SW 1271 (cell line): ENCODE measurements around the gene SIRPB1.
"Not testable (repeated sequence)": the region's sequence is repeated elsewhere in the genome, so short reads cannot be mapped to it uniquely, and the experiment has no call there.

ENCODE experiments used
- DNase-seq, 2 experiments: peaks; one replicate each; lab custom pipeline; 2025; lab: John Stamatoyannopoulos, UW

Gene SIRPB1

GRCh38 chr20:1636621-1637020 is 16.8 kb upstream of the SIRPB1 start:
- no peak for DNase-seq

- no peak for DNase-seq
Measured at GRCh38 chr20:1635291-1635979, 15.6 kb upstream of the SIRPB1 start.

GRCh38 chr20:1633535-1633934 is 13.7 kb upstream of the SIRPB1 start:
- no peak for DNase-seq

GRCh38 chr20:1632178-1632577 is 12.4 kb upstream of the SIRPB1 start:
- no peak for DNase-seq

- no peak for DNase-seq
Measured at GRCh38 chr20:1631309-1632151, 11.7 kb upstream of the SIRPB1 start.

GRCh38 chr20:1630186-1630585 is 10.4 kb upstream of the SIRPB1 start:
- DNase-seq: no peak

- no peak for DNase-seq
Measured at GRCh38 chr20:1629321-1629720, 9.5 kb upstream of the SIRPB1 start.

- DNase-seq: no peak
Measured at GRCh38 chr20:1628621-1629020, 8.8 kb upstream of the SIRPB1 start.

- no peak for DNase-seq
Measured at GRCh38 chr20:1627200-1627550, 7.4 kb upstream of the SIRPB1 start.

- no peak for DNase-seq
Measured at GRCh38 chr20:1626528-1627199, 6.9 kb upstream of the SIRPB1 start.

- no peak for DNase-seq
Measured at GRCh38 chr20:1625083-1625690, 5.4 kb upstream of the SIRPB1 start.

- no peak for DNase-seq
Measured at GRCh38 chr20:1623501-1624205, 3.8 kb upstream of the SIRPB1 start.

GRCh38 chr20:1622450-1622849 is 2.6 kb upstream of the SIRPB1 start:
- DNase-seq: no peak

- no peak for DNase-seq
Measured at GRCh38 chr20:1621316-1621715, 1.5 kb upstream of the SIRPB1 start.

GRCh38 chr20:1618954-1619540 is 762 bp downstream of the SIRPB1 start:
- DNase-seq: no peak

GRCh38 chr20:1618479-1618878 is 1.3 kb downstream of the SIRPB1 start:
- no peak for DNase-seq

GRCh38 chr20:1616858-1617434 is 2.9 kb downstream of the SIRPB1 start:
- DNase-seq: no peak

GRCh38 chr20:1610404-1610803 is 9.4 kb downstream of the SIRPB1 start:
- not testable (repeated sequence) for DNase-seq

- not testable (repeated sequence) for DNase-seq
Measured at GRCh38 chr20:1608678-1609347, 11.0 kb downstream of the SIRPB1 start.

- no peak for DNase-seq
Measured at GRCh38 chr20:1600736-1601135, 19.1 kb downstream of the SIRPB1 start.

- no peak for DNase-seq
Measured at GRCh38 chr20:1595333-1595732, 24.5 kb downstream of the SIRPB1 start.
